Measurements from ENCODE around the gene SND1. TPM values are rescaled to one million over a fixed set of nuclear protein-coding genes. Genes with fewer than 3 reads are reported as not detected.
A peak's percentile ranks its signal among the peaks of the same experiment; 100 is the strongest.

Gene SND1
- total RNA-seq, 1 donor from 2014 or later: 165 TPM

DNA sequence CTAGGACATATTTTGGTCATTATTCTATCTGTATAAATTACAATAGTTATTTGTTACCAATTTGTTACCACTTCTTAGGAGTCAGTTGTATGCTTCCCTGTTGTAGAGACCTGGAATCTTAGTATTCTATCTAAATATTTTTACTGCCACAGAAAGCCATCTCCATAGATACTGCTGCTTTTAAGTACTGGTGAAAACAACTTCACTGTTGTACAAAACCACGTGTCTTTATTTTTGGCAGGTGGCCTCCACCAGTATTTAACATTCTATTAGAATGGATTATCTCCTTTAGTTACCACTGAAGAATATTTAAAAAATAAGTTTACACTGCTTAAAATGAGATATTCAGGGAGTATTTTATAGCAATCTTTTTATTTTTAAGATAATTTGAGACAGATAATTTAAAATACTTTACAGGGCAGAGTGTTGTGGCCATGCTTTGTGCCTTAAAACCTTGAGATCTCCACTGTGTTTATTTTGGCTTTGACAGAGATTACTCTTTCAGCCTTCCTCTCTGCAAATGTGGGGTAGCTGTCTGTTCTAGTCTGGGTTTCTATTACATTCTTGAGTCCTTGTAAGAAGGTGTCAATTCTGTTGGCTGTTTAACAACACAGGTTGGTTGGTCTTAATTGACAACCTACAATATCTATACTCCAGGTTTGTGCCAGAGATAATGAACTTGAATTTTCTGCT lies 193.7 kb downstream of the SND1 start:
- Mint-ChIP-seq H3K36me3 (ENCODE audit: unreplicated experiment) (no peaks in the 10 kb centered on the region), H3K4me3 (ENCODE audit: unreplicated experiment) (no peak overlapping the region), H3K9me3 (ENCODE audit: unreplicated experiment) (no peaks in the 10 kb centered on the region), H3K27me3 (ENCODE audit: unreplicated experiment) (no peaks in the 10 kb centered on the region), H3K4me1 (ENCODE audit: low read depth, unreplicated experiment) (peaks cover 39% of the 10 kb centered on the region), H3K27ac (ENCODE audit: unreplicated experiment) (no peak overlapping the region)
- TF ChIP-seq, protein P1, sequence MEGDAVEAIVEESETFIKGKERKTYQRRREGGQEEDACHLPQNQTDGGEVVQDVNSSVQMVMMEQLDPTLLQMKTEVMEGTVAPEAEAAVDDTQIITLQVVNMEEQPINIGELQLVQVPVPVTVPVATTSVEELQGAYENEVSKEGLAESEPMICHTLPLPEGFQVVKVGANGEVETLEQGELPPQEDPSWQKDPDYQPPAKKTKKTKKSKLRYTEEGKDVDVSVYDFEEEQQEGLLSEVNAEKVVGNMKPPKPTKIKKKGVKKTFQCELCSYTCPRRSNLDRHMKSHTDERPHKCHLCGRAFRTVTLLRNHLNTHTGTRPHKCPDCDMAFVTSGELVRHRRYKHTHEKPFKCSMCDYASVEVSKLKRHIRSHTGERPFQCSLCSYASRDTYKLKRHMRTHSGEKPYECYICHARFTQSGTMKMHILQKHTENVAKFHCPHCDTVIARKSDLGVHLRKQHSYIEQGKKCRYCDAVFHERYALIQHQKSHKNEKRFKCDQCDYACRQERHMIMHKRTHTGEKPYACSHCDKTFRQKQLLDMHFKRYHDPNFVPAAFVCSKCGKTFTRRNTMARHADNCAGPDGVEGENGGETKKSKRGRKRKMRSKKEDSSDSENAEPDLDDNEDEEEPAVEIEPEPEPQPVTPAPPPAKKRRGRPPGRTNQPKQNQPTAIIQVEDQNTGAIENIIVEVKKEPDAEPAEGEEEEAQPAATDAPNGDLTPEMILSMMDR (IDR thresholded peaks at IDR 0.05; ENCODE audit: partially characterized antibody, unreplicated experiment): no peak
- no peak for DNase-seq

DNA sequence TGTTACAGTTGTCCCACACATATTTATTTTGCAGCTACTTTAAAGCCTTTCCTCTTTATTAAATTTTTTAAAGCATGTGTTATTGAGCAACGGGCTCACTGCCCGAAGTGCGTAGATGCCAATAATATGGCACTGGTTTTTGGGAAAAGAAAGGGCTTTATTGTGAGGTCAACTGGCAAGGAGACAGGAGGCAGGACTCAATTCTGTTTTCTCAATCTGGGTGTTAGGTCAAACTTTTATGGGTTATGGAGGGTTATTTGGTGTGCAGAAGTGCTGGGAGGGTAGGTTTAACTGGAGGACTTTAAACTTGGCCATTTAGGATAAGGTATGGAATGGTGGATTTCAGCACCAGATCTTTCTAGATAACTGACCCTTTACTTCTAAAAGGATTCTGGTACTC lies 195.6 kb downstream of the SND1 start:
- Mint-ChIP-seq H3K9me3 (ENCODE audit: unreplicated experiment) (no peaks in the 10 kb centered on the region), H3K27me3 (ENCODE audit: unreplicated experiment) (no peaks in the 10 kb centered on the region), H3K27ac (ENCODE audit: unreplicated experiment) (peak overlapping the region; percentile 23), H3K36me3 (ENCODE audit: unreplicated experiment) (no peaks in the 10 kb centered on the region), H3K4me3 (ENCODE audit: unreplicated experiment) (no peak overlapping the region), H3K4me1 (ENCODE audit: low read depth, unreplicated experiment) (peaks cover 27% of the 10 kb centered on the region)
- no peak for DNase-seq
- TF ChIP-seq, protein P1 (IDR thresholded peaks at IDR 0.05; ENCODE audit: partially characterized antibody, unreplicated experiment): no peak

DNA sequence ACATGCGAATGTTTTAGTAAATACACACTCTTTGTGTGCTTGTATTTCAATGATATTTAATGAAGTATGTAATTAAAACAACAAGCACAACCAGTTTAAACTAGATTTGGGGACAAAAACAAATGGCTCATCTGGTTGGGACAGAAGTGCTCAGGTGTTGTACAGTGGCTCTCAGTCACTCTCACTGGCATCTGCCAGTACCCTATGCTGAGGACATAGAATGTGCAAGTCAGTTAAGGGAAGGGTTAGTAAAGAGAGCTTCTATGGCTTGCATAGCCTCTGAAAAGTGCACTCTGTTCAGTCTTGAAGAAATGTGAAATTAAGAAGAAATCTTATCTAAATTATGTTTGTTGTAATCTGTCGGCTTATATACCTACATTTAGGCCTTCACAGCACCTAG lies 196.2 kb downstream of the SND1 start:
- Mint-ChIP-seq H3K4me1 (ENCODE audit: low read depth, unreplicated experiment) (peaks cover 27% of the 10 kb centered on the region), H3K9me3 (ENCODE audit: unreplicated experiment) (no peaks in the 10 kb centered on the region), H3K27me3 (ENCODE audit: unreplicated experiment) (no peaks in the 10 kb centered on the region), H3K36me3 (ENCODE audit: unreplicated experiment) (no peaks in the 10 kb centered on the region), H3K4me3 (ENCODE audit: unreplicated experiment) (no peak overlapping the region), H3K27ac (ENCODE audit: unreplicated experiment) (peak overlapping the region; percentile 23)
- TF ChIP-seq, protein P1 (IDR thresholded peaks at IDR 0.05; ENCODE audit: partially characterized antibody, unreplicated experiment): no peak
- no peak for DNase-seq

DNA sequence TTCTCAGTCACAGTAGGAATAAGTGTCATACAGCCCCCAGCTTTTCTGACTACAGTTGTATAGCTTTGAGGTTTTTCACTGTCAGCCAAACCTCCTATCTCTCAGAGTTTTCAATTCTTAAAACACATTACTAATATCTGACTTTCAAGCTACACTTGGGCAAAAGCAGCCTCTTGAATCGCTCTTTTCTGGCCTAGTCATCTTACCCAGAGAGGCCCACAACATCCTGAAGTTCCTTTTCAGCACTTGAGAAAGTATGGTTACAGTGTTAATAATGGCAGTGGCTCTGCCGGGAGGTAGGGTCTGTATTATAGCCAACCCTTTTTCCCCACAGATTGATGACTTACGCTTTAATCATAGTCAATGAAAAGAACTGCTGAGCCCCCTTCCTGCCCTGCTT lies 198.2 kb downstream of the SND1 start:
- no peaks in the 10 kb centered on the region for H3K27me3 Mint-ChIP-seq (ENCODE audit: unreplicated experiment)
- H3K27ac Mint-ChIP-seq (ENCODE audit: unreplicated experiment): no peak overlapping the region

DNA sequence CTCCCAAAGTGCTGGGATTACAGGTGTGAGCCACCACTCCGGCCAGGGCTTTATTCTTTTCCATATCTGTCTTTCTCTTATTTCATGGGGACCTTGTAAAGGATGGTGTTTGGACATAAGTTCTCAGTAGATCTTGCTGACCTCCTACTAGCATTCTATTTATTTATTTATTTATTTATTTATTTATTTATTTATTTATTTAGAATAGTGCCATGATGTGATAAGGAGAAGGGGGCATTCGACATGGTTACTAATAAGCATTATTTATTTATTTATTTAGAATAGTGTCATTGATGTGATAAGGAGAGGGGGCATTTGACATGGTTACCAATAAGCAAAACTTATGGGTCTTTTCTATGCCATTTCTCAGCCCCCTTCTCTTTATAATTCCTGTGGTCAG lies 202.4 kb downstream of the SND1 start:
- no peaks in the 10 kb centered on the region for H3K36me3 Mint-ChIP-seq (ENCODE audit: unreplicated experiment)
- H3K27ac Mint-ChIP-seq (ENCODE audit: unreplicated experiment): no peak overlapping the region
- H3K4me3 Mint-ChIP-seq (ENCODE audit: unreplicated experiment): no peak overlapping the region
- DNase-seq: no peak
- no peaks in the 10 kb centered on the region for H3K27me3 Mint-ChIP-seq (ENCODE audit: unreplicated experiment)
- H3K4me1 Mint-ChIP-seq (ENCODE audit: low read depth, unreplicated experiment): peaks cover 9% of the 10 kb centered on the region
- no peaks in the 10 kb centered on the region for H3K9me3 Mint-ChIP-seq (ENCODE audit: unreplicated experiment)
- TF ChIP-seq, protein P1 (IDR thresholded peaks at IDR 0.05; ENCODE audit: partially characterized antibody, unreplicated experiment): no peak

More for the DNA sequence above, 198.2 kb downstream of the SND1 start:
- Mint-ChIP-seq H3K9me3 (ENCODE audit: unreplicated experiment) (no peaks in the 10 kb centered on the region), H3K36me3 (ENCODE audit: unreplicated experiment) (no peaks in the 10 kb centered on the region), H3K4me1 (ENCODE audit: low read depth, unreplicated experiment) (peaks cover 14% of the 10 kb centered on the region), H3K4me3 (ENCODE audit: unreplicated experiment) (no peak overlapping the region)
- TF ChIP-seq, protein P1 (IDR thresholded peaks at IDR 0.05; ENCODE audit: partially characterized antibody, unreplicated experiment): no peak
- DNase-seq: no peak
